ENCODE measurements around the gene ZNF432. TPM values are rescaled to one million over a fixed set of nuclear protein-coding genes. Genes with fewer than 3 reads are reported as not detected.
"Not testable (repeated sequence)": the region's sequence is repeated elsewhere in the genome, so short reads cannot be mapped to it uniquely, and the experiment has no call there.

ZNF432 gene
- total and polyA plus RNA-seq, 12 donors: 2.3 to 32.1 (median 12.5) TPM

GRCh38 chr19:52034051-52034728, 14.4 kb downstream of the ZNF432 start:
- intact Hi-C loops (cut with DNase I): no loop called here
- Histone ChIP-seq H3K27ac (no peak overlapping the region), H3K9me3 (replicated peaks in 1 of 3) (peaks cover 0 to 87% (median 31%) of the 10 kb centered on the region in 3 donors), H3K27me3 (no peaks in the 10 kb centered on the region), H3K4me1 (replicated peaks in 1 of 2) (no peaks in the 10 kb centered on the region), H3K36me3 (replicated peaks in 1 of 2) (peaks cover 0 to 36% of the 10 kb centered on the region in 2 donors), H3K4me3 (peak overlapping the region in 1 of 4 donors; percentile 9)
- TF ChIP-seq CTCF (IDR thresholded peaks at IDR 0.05): no peak
- no peak for TF ChIP-seq POLR2A (IDR thresholded peaks at IDR 0.05)
- 96 to 99% (median 97%) methylated on average over 12 of the region's 12 CpGs for WGBS, 4 donors
- DNase-seq: no peak

- 16 to 19% (median 18%) methylated on average over 5 of the region's 5 CpGs for WGBS, 4 donors
- Histone ChIP-seq H3K4me1 (replicated peaks in 1 of 2) (peaks cover 0 to 15% of the 10 kb centered on the region in 2 donors), H3K27ac (peak overlapping the region; percentile 88 to 96 (median 93)), H3K4me3 (peak overlapping the region; percentile 58 to 93 (median 70)), H3K9me3 (replicated peaks in 1 of 3) (peaks cover 0 to 36% (median 11%) of the 10 kb centered on the region in 3 donors), H3K36me3 (replicated peaks in 1 of 2) (peaks cover 0 to 18% of the 10 kb centered on the region in 2 donors), H3K27me3 (no peaks in the 10 kb centered on the region)
- no peak for DNase-seq
- TF ChIP-seq CTCF (IDR thresholded peaks at IDR 0.05) (no peak), POLR2A (IDR thresholded peaks at IDR 0.05) (no peak)
- intact Hi-C loops (cut with DNase I): no loop called here
Measured at GRCh38 chr19:52028780-52029123, 19.9 kb downstream of the ZNF432 start.

GRCh38 chr19:52028027-52028779, 20.4 kb downstream of the ZNF432 start, which contains the start of gene ZNF614:
TSS of gene ZNF614 (minus strand) at chr19:52028379. CDS start at chr19:52025745, 2,634 bp downstream.
- 0% methylated on average over 27 to 53 of the region's 53 CpGs for whole genome bisulfite sequencing, 4 donors
- intact Hi-C loops (cut with DNase I): no loop called here
- Histone ChIP-seq H3K27ac (peak within 1 kb of the TSS; percentile 88 to 96 (median 93)), H3K36me3 (replicated peaks in 1 of 2) (peaks cover 0 to 24% of the 10 kb centered on the region in 2 donors), H3K9me3 (replicated peaks in 1 of 3) (peaks cover 0 to 30% (median 6%) of the 10 kb centered on the region in 3 donors), H3K4me3 (peak within 1 kb of the TSS; percentile 58 to 93 (median 70)), H3K4me1 (replicated peaks in 1 of 2) (peaks cover 0 to 15% of the 10 kb centered on the region in 2 donors), H3K27me3 (no peaks in the 10 kb centered on the region)
- peak; percentile 69 to 77 for TF ChIP-seq POLR2A (IDR thresholded peaks at IDR 0.05)
- TF ChIP-seq CTCF (IDR thresholded peaks at IDR 0.05): no peak
- peak; percentile 88 to 96 (median 90) for DNase-seq

GRCh38 chr19:52026255-52026990, 22.2 kb downstream of the ZNF432 start:
- H3K36me3 ChIP-seq (replicated peaks in 1 of 2): peaks cover 0 to 25% of the 10 kb centered on the region in 2 donors

GRCh38 chr19:52024478-52024877, 24.2 kb downstream of the ZNF432 start:
- H3K9me3 ChIP-seq (replicated peaks in 1 of 3); H3K27ac ChIP-seq; intact Hi-C loops (cut with DNase I); DNase-seq; H3K27me3 ChIP-seq; H3K4me3 ChIP-seq: not testable (repeated sequence)
- H3K36me3 ChIP-seq (replicated peaks in 1 of 2): peaks cover 0 to 30% of the 10 kb centered on the region in 2 donors
- peaks cover 0 to 15% of the 10 kb centered on the region in 2 donors for H3K4me1 ChIP-seq (replicated peaks in 1 of 2)
- 91 to 97% (median 93%) methylated on average over 4 of the region's 4 CpGs for WGBS, 4 donors

More at GRCh38 chr19:52026255-52026990, 22.2 kb downstream of the ZNF432 start:
- intact Hi-C loops (cut with DNase I); H3K27me3 ChIP-seq; H3K4me3 ChIP-seq; H3K27ac ChIP-seq; DNase-seq: not testable (repeated sequence)
- peaks cover 0 to 15% of the 10 kb centered on the region in 2 donors for H3K4me1 ChIP-seq (replicated peaks in 1 of 2)
- 92 to 96% (median 93%) methylated on average over 15 of the region's 15 CpGs for WGBS, 4 donors
- H3K9me3 ChIP-seq (replicated peaks in 1 of 3): peaks cover 0 to 17% (median 5%) of the 10 kb centered on the region in 3 donors
